Measurements from ENCODE around the gene TYW3.
"Not testable (repeated sequence)": the region's sequence is repeated elsewhere in the genome, so short reads cannot be mapped to it uniquely, and the experiment has no call there.

Gene TYW3

GRCh38 chr1:74733604-74734484 lies 892 bp downstream of the TYW3 start:
- TF ChIP-seq FOXP2 (optimal IDR thresholded peaks at IDR 0.05; ENCODE audit: control extremely low read depth, extremely low read length, insufficient read depth) (no peak), EZH2 (IDR thresholded peaks at IDR 0.05) (no peak), POLR2AphosphoS5 (IDR thresholded peaks at IDR 0.05; ENCODE audit: borderline replicate concordance, low read depth, low read length) (no peak; the same call in 1 of the 2 replicates)
- H3K27ac ChIP-seq = peak overlapping the region; percentile 89
- peaks cover 25% of the 10 kb centered on the region for H3K36me3 ChIP-seq (ENCODE audit: insufficient read depth, low read length)
- peak overlapping the region; percentile 94 for H3K9ac ChIP-seq (ENCODE audit: insufficient read length)
- H3K4me3 ChIP-seq = peak overlapping the region; percentile 85
- peak; percentile 78 for DNase-seq (ENCODE audit: low read depth, low spot score)
- H3K9me3 ChIP-seq (ENCODE audit: low read depth, low read length) = no peaks in the 10 kb centered on the region

- no peak overlapping the region for H3K27ac ChIP-seq
- no peak for DNase-seq (ENCODE audit: low read depth, low spot score)
- no peak for TF ChIP-seq FOXP2 (optimal IDR thresholded peaks at IDR 0.05; ENCODE audit: control extremely low read depth, extremely low read length, insufficient read depth)
- no peak for TF ChIP-seq EZH2 (IDR thresholded peaks at IDR 0.05)
- TF ChIP-seq POLR2AphosphoS5 (IDR thresholded peaks at IDR 0.05; ENCODE audit: borderline replicate concordance, low read depth, low read length) = no peak
- peaks cover 59% of the 10 kb centered on the region for H3K36me3 ChIP-seq (ENCODE audit: insufficient read depth, low read length)
- no peak overlapping the region for H3K9ac ChIP-seq (ENCODE audit: insufficient read length)
- no peak overlapping the region for H3K4me3 ChIP-seq
- H3K9me3 ChIP-seq (ENCODE audit: low read depth, low read length) = no peaks in the 10 kb centered on the region
These were observed 4.4 kb downstream of the TYW3 start for GRCh38 chr1:74737333-74737732.

- H3K9ac ChIP-seq (ENCODE audit: insufficient read length) = not testable (repeated sequence)
- peaks cover 83% of the 10 kb centered on the region for H3K36me3 ChIP-seq (ENCODE audit: insufficient read depth, low read length)
These were observed 7.5 kb downstream of the TYW3 start for GRCh38 chr1:74740307-74740980.

GRCh38 chr1:74745247-74745646 lies 12.3 kb downstream of the TYW3 start:
- DNase-seq (ENCODE audit: low read depth, low spot score); H3K9me3 ChIP-seq (ENCODE audit: low read depth, low read length); H3K27ac ChIP-seq; H3K9ac ChIP-seq (ENCODE audit: insufficient read length); H3K4me3 ChIP-seq: not testable (repeated sequence)
- H3K36me3 ChIP-seq (ENCODE audit: insufficient read depth, low read length) = peaks cover 64% of the 10 kb centered on the region

More at GRCh38 chr1:74740307-74740980, 7.5 kb downstream of the TYW3 start:
- DNase-seq (ENCODE audit: low read depth, low spot score); H3K4me3 ChIP-seq; H3K27ac ChIP-seq; H3K9me3 ChIP-seq (ENCODE audit: low read depth, low read length): not testable (repeated sequence)

GRCh38 chr1:74748960-74749359 lies 16.0 kb downstream of the TYW3 start:
- no peak overlapping the region for H3K4me3 ChIP-seq
- peaks cover 54% of the 10 kb centered on the region for H3K36me3 ChIP-seq (ENCODE audit: insufficient read depth, low read length)
- no peaks in the 10 kb centered on the region for H3K9me3 ChIP-seq (ENCODE audit: low read depth, low read length)
- no peak for DNase-seq (ENCODE audit: low read depth, low spot score)
- H3K9ac ChIP-seq (ENCODE audit: insufficient read length) = no peak overlapping the region
- no peak overlapping the region for H3K27ac ChIP-seq
- TF ChIP-seq POLR2AphosphoS5 (IDR thresholded peaks at IDR 0.05; ENCODE audit: borderline replicate concordance, low read depth, low read length) = no peak
- no peak for TF ChIP-seq EZH2 (IDR thresholded peaks at IDR 0.05)
- TF ChIP-seq FOXP2 (optimal IDR thresholded peaks at IDR 0.05; ENCODE audit: control extremely low read depth, extremely low read length, insufficient read depth) = no peak

GRCh38 chr1:74753104-74753503 lies 20.2 kb downstream of the TYW3 start:
- no peak for DNase-seq (ENCODE audit: low read depth, low spot score)
- no peak overlapping the region for H3K27ac ChIP-seq
- TF ChIP-seq FOXP2 (optimal IDR thresholded peaks at IDR 0.05; ENCODE audit: control extremely low read depth, extremely low read length, insufficient read depth) (no peak), EZH2 (IDR thresholded peaks at IDR 0.05) (no peak), POLR2AphosphoS5 (IDR thresholded peaks at IDR 0.05; ENCODE audit: borderline replicate concordance, low read depth, low read length) (no peak)

GRCh38 chr1:74755475-74755874 lies 22.5 kb downstream of the TYW3 start:
- no peak for DNase-seq (ENCODE audit: low read depth, low spot score)
- no peak for TF ChIP-seq EZH2 (IDR thresholded peaks at IDR 0.05)
- TF ChIP-seq POLR2AphosphoS5 (IDR thresholded peaks at IDR 0.05; ENCODE audit: borderline replicate concordance, low read depth, low read length) = no peak
- no peak for TF ChIP-seq FOXP2 (optimal IDR thresholded peaks at IDR 0.05; ENCODE audit: control extremely low read depth, extremely low read length, insufficient read depth)
- Histone ChIP-seq H3K9me3 (ENCODE audit: low read depth, low read length) (no peaks in the 10 kb centered on the region), H3K36me3 (ENCODE audit: insufficient read depth, low read length) (peaks cover 70% of the 10 kb centered on the region), H3K4me3 (no peak overlapping the region), H3K27ac (no peak overlapping the region), H3K9ac (ENCODE audit: insufficient read length) (no peak overlapping the region)

More at GRCh38 chr1:74753104-74753503, 20.2 kb downstream of the TYW3 start:
- Histone ChIP-seq H3K4me3 (no peak overlapping the region), H3K9me3 (ENCODE audit: low read depth, low read length) (no peaks in the 10 kb centered on the region), H3K36me3 (ENCODE audit: insufficient read depth, low read length) (peaks cover 76% of the 10 kb centered on the region), H3K9ac (ENCODE audit: insufficient read length) (no peak overlapping the region)

- H3K9ac ChIP-seq (ENCODE audit: insufficient read length); H3K4me3 ChIP-seq; H3K27ac ChIP-seq; DNase-seq (ENCODE audit: low read depth, low spot score); H3K9me3 ChIP-seq (ENCODE audit: low read depth, low read length): not testable (repeated sequence)
- peaks cover 73% of the 10 kb centered on the region for H3K36me3 ChIP-seq (ENCODE audit: insufficient read depth, low read length)
These were observed 23.7 kb downstream of the TYW3 start for GRCh38 chr1:74756650-74757049.

GRCh38 chr1:74763807-74764206 lies 30.9 kb downstream of the TYW3 start:
- Histone ChIP-seq H3K9me3 (ENCODE audit: low read depth, low read length) (no peaks in the 10 kb centered on the region), H3K9ac (ENCODE audit: insufficient read length) (no peak overlapping the region), H3K27ac (no peak overlapping the region), H3K36me3 (ENCODE audit: insufficient read depth, low read length) (peaks cover 31% of the 10 kb centered on the region; the same call in 1 of the 2 replicates), H3K4me3 (no peak overlapping the region)
- no peak for DNase-seq (ENCODE audit: low read depth, low spot score)
- TF ChIP-seq FOXP2 (optimal IDR thresholded peaks at IDR 0.05; ENCODE audit: control extremely low read depth, extremely low read length, insufficient read depth) (no peak), POLR2AphosphoS5 (IDR thresholded peaks at IDR 0.05; ENCODE audit: borderline replicate concordance, low read depth, low read length) (no peak), EZH2 (IDR thresholded peaks at IDR 0.05) (no peak)

All from SK-N-MC (cell line).